Measurements from ENCODE around the gene DTWD2.
"Not testable (repeated sequence)": the region's sequence is repeated elsewhere in the genome, so short reads cannot be mapped to it uniquely, and the experiment has no call there.

Gene DTWD2

GRCh38 chr5:118946138-118946800 lies 42.1 kb downstream of the DTWD2 start:
- no peak for DNase-seq

GRCh38 chr5:118937393-118938061 lies 50.8 kb downstream of the DTWD2 start:
- DNase-seq = no peak

DNA sequence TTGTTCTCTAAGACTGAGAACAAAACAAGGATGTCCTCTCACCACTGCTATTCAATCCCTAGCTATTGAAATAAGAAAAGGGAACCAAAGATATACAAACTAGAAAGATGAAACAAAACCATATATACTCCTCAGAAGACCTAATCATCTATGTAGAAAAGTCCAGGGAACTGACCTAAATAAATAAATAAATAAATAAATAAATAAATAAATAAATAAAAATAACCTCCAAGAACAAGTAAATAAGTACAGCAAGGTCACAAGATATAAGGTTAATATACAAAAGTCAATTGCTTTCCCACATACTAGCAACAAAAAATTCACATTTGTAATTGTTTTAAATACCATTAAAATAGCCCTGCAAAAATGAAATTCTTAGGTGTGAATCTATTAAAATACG lies 54.6 kb downstream of the DTWD2 start:
- no peak for DNase-seq

- no peak for DNase-seq
Measured at GRCh38 chr5:118931564-118931963, 56.8 kb downstream of the DTWD2 start.

GRCh38 chr5:118924006-118924389 lies 64.3 kb downstream of the DTWD2 start:
- no peak for DNase-seq

GRCh38 chr5:118923295-118924005 lies 64.9 kb downstream of the DTWD2 start:
- no peak for DNase-seq

DNA sequence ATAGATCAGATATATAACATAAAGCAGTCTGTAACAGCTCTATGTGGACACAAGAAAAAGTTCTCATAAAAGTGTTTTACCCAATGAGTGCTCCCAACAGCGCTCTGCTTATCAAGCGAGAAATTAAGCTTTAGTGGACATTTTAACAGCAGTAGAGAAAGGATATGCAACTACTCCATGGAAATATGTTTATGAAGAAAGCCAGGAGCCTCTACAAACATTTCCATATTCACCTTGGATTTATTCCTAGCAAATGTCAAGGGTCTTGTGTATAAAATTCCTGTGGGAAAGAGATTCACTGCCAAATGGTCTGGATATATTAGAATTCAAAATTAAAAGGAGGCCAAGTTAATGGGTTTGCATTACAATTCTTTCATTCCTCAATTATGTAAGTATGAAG lies 66.5 kb downstream of the DTWD2 start:
- DNase-seq = no peak

DNA sequence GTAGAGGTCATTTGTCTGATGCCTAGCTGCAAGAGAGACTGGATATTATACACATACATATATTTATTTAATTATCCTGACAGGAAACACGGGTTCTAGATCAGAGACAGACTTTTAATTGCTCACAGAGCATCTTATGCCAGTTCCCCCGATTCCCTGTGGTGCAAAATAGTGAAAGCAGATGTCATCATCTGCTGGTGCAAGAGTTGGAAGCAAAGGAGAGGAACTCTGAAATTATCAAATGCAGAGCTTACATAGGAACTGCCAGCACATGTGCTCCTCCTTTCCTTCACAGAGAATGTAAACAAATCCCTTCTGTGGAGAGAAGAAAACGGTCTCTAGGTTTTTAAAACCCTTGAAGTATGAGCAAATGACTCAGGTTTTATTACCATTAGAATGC lies 69.3 kb downstream of the DTWD2 start:
- no peak for DNase-seq

GRCh38 chr5:118918232-118918631 lies 70.1 kb downstream of the DTWD2 start:
- DNase-seq = no peak

DNA sequence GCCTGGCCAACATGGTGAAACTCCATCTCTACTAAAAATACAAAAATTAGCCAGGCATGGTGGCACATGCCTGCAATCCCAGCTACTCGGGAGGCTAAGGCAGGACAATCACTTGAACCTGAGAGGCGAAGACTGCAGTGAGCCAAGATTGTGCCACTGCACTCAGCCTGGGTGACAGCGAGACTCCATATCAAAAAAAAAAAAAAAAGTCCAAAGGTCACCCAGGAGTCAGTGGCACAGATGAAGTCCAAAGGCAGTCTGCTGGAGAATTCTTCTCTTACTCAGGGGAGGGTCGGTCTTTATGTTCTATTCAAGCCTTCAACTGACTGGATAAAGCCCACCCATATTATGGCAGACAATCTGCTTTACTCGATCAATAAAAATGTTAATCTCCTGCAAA lies 80.8 kb downstream of the DTWD2 start:
- DNase-seq = not testable (repeated sequence)

DNA sequence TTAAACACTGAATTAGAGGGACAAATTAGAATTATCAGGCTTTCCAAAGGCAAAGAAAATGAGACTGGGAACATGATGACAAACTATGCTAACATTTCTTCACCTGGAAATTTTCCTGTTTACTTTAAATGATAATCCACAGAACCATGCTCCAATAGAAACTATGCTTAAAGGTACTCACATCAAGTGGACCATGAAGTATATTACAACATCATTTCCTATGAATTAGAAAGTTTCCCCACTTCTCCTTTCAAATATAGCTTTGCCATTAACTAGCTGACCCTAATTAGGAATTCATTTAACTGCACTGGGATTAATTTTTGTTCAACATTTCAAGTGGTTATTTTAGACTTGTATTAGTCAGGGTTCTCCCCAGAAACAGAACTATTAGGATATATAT lies 81.4 kb downstream of the DTWD2 start:
- DNase-seq = no peak

DNA sequence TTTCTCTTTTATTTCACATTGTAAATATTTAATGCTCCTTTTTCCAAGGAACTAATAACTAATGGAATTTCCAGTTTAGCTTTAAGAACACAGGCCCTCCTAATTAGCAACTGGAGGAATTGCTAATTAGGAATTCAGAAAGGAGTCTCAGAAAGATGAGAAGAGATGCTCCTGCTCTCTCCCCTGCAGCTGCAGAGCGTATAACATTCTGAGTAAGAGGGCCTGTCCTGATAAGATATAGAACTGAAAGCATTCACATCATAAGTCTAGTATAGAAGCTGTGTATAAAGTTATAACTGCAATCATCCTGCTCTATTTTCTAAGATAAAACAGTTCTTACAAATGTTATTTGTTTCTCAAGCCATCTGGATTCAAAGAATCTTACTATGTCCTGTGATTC lies 83.2 kb downstream of the DTWD2 start:
- no peak for DNase-seq

DNA sequence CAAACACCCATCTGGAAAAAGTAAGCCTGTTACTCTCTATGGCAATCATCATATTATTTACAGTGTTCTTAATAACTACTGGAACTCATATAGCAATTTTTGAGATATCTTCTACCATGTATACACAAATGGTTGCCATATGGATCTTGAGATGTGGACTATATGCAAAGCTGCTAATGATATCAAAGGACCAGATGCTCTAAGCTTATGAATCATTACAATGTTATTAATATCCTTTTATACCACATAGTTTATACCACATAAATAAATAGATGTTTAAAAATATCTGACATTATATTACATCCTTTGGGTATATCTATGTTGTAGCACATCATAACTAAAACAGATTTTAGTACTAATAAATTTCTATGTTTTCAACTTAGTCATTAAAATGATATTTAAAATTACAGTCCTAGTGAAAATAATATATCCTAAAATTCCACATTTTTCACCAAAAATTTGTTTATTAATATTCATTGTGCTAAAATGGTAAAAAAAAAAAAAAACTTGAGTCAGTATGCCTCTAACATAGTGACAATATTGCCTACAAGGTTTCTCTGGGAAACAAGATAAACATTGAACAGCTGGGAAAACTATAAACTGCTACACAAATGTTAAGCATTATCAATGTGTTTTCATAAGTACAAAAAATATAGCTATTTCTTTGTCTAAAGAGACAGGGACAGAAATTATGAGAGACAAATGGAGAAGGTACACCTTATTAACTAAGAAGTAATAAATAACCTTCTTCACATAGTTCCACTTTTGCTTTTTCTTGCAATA lies 85.5 kb downstream of the DTWD2 start:
- no peak for DNase-seq

DNA sequence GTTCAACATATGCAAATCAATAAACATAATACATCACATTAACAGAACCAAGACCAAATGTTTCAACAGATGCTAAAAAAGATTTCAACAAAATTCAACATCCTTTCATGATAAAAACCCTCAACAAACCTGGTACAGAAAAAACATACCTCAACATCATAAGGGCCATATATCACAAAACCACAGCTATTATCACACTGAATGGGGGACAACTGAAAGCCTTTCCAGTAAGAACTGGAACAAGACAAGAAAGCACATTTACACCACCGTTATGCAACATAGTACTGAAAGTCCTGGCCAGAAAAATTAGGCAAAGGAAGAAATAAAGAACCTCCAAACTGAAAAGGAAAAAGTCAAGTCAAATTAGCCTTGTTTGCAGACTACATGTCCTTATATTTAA lies 93.6 kb downstream of the DTWD2 start:
- no peak for DNase-seq

- DNase-seq = no peak
Measured at GRCh38 chr5:118891252-118891651, 97.1 kb downstream of the DTWD2 start.

- no peak for DNase-seq
Measured at GRCh38 chr5:118889165-118889564, 99.2 kb downstream of the DTWD2 start.

- no peak for DNase-seq
Measured at GRCh38 chr5:118888556-118888955, 99.8 kb downstream of the DTWD2 start.

GRCh38 chr5:118883362-118883761 lies 105.0 kb downstream of the DTWD2 start:
- DNase-seq = no peak

DNA sequence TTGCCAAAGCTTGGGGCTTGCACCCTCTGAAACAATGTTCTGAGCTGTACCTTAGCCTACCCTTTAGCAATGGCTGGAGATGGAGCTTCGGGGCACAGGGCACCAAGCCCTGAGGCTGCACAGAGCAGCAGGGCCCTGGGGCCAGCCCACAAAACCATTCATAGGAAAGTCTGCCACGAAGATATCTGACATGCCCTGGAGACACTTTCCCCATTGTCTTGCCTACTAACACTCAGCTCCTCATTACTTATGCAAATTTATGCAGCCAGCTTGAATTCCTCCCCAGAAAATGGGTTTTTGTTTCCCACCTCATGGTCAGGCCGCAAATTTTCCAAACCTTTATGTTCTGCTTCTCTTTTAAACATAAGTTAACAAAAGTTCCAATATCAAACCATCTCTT lies 105.7 kb downstream of the DTWD2 start:
- no peak for DNase-seq

DNA sequence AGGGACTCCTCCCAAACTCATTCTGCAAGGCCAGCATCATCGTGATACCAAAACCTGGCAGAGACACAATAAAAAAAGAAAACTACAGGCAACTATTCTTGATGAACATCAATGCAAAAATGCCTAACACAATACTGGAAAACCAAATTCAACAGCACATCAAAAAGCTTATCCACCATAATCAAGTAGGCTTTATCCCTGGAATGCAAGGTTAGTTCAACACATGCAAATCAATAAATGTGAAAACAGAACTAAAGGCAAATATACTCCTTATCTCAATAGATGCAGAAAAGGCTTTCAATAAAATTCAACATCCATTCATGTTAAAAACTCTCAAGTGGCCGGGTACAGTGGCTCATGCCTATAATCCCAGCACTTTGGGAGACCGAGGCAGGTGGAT lies 111.5 kb downstream of the DTWD2 start:
- not testable (repeated sequence) for DNase-seq

DNA sequence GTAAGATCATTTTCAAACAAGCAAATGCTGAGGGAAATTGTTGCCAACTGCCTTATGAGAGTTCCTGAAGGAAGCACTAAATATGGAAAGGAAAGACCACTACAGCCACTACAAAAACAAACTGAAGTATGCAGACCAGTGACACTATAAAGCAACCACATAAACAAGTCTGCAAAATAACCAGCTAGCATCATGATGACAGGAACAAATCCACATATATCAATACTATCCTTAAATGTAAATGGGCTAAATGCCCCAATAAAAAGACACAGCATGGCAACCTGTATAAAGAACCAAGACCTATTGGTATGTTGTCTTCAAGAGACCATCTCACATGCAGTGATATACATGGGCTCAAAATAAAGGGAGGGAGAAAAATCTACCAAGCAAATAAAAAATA lies 113.2 kb downstream of the DTWD2 start:
- no peak for DNase-seq

DNA sequence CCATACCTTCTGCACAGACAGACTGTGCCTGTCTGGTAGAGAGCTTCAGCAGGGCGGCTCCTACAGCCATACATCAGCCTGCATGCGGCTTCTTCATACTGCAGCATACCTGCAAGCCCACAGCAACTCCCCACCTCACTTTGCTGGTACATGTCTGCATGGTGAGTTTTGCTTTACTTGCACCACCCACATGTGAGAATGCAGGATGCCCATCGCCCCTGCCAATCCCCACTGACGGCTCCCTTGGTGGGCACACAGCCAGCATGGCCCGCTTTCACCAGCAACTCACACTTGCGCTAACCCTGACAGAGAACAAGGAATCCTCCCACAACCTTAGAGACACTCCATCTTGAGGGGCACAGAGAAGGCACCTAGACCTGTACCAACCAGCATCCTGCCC lies 114.9 kb downstream of the DTWD2 start:
- no peak for DNase-seq

DNA sequence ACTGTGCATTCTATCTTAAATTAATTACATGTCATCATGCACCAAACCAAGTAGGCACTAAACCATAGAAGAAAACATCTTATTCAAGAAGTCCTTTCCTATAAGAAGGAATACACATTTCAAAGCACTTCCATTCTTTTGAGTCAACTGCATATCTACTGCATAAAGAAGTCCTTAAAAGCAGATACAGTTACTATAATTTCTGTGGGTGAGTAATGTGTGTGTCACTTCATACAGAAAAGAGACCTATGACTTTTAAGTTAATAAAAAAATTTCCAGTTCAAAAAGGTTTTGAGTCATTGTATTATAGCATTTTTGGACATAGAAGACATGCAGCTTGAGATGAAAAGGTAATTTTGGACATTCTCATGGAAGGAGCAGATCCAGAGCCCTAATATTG lies 125.0 kb downstream of the DTWD2 start:
- no peak for DNase-seq

- DNase-seq = no peak
Measured at GRCh38 chr5:118862596-118862995, 125.8 kb downstream of the DTWD2 start.

All from GDM1 (cell line).